ENCODE measurements around the gene MRTFA. TPM values are rescaled to one million over a fixed set of nuclear protein-coding genes. Genes with fewer than 3 reads are reported as not detected.

Gene MRTFA
- total and polyA plus RNA-seq, 2 of the 13 experiments (the other 11 are each of a cell fraction or from before 2014, with no cell fraction given) = 2.4 to 8.2 TPM

GRCh38 chr22:40637183-40638150 is 948 bp upstream of the MRTFA start (continued):
- TF ChIP-seq SYNCRIP (IDR thresholded peaks at IDR 0.05; ENCODE audit: insufficient read depth, low read depth, low read length) (no peak), CBX1 (IDR thresholded peaks at IDR 0.05; ENCODE audit: low read depth) (no peak), KLF16 (CRISPR knock-in tag; IDR thresholded peaks at IDR 0.05) (no peak), SRY (CRISPR knock-in tag; IDR thresholded peaks at IDR 0.05) (0 out of 2 replicates have a peak, but pooled peaks have one; percentile 22), IKZF5 (CRISPR knock-in tag; IDR thresholded peaks at IDR 0.05) (no peak), SPEN (CRISPR knock-in tag; IDR thresholded peaks at IDR 0.05; ENCODE audit: low read depth) (no peak), ATF7 (IDR thresholded peaks at IDR 0.05) (no peak), ATF7 (CRISPR knock-in tag; IDR thresholded peaks at IDR 0.05) (no peak), ATF5 (CRISPR knock-in tag; IDR thresholded peaks at IDR 0.05; ENCODE audit: low read depth) (0 out of 2 replicates have a peak, but pooled peaks have one; percentile 34), TP53 (CRISPR knock-in tag; conservative IDR thresholded peaks at IDR 0.05) (no peak), ZIK1 (CRISPR knock-in tag; IDR thresholded peaks at IDR 0.05; ENCODE audit: borderline replicate concordance, low read depth) (no peak), POLR2AphosphoS2 (IDR thresholded peaks at IDR 0.05; ENCODE audit: low read depth, low read length) (no peak), HMG20A (CRISPR knock-in tag; IDR thresholded peaks at IDR 0.05; ENCODE audit: borderline replicate concordance) (no peak), HOXA5 (CRISPR knock-in tag; IDR thresholded peaks at IDR 0.05) (no peak), CBX5 (CRISPR knock-in tag; IDR thresholded peaks at IDR 0.05; ENCODE audit: borderline replicate concordance) (no peak), HNRNPL (IDR thresholded peaks at IDR 0.05; ENCODE audit: low read depth, low read length) (0 out of 2 replicates have a peak, but pooled peaks have one; percentile 8), ZNF749 (CRISPR knock-in tag; IDR thresholded peaks at IDR 0.05; ENCODE audit: borderline replicate concordance) (no peak), KMT2B (CRISPR knock-in tag; IDR thresholded peaks at IDR 0.05) (no peak; the same call in 1 of the 2 replicates), ARID3A (IDR thresholded peaks at IDR 0.05; ENCODE audit: low read depth, low read length) (no peak), ZNF878 (CRISPR knock-in tag; IDR thresholded peaks at IDR 0.05) (0 out of 2 replicates have a peak, but pooled peaks have one; percentile 24), PTBP1 (IDR thresholded peaks at IDR 0.05; ENCODE audit: low read depth, low read length, poor library complexity, severe bottlenecking) (no peak), ZNF10 (CRISPR knock-in tag; IDR thresholded peaks at IDR 0.05; ENCODE audit: borderline replicate concordance, low read depth) (no peak), SIN3A (IDR thresholded peaks at IDR 0.05; ENCODE audit: borderline replicate concordance, low read depth, low read length) (peak; percentile 19; the same call in 1 of the 2 replicates), RNF2 (conservative IDR thresholded peaks at IDR 0.05; ENCODE audit: low read depth) (0 out of 2 replicates have a peak, but pooled peaks have one; percentile 40), TEF (CRISPR knock-in tag; IDR thresholded peaks at IDR 0.05) (no peak), ZNF253 (CRISPR knock-in tag; IDR thresholded peaks at IDR 0.05; ENCODE audit: borderline replicate concordance) (0 out of 2 replicates have a peak, but pooled peaks have one; percentile 59)

Data from HepG2 (cell line).